T-cell (primary cell): ENCODE measurements around the gene LMNA. TPM values are rescaled to one million over a fixed set of nuclear protein-coding genes. Genes with fewer than 3 reads are reported as not detected.
"Not testable (repeated sequence)": the region's sequence is repeated elsewhere in the genome, so short reads cannot be mapped to it uniquely, and the experiment has no call there.

ENCODE experiments used
- ATAC-seq, 4 experiments: fragments of 200-7000 bp in 3 of 4; fragments of 150-1000 bp in 1 of 4; cut with Tn5 transposase; replicated peaks in 1 of 4; 1 replicate in 3 of 4; 2 replicates in 1 of 4; pipeline ENCODE4 v1.10.0; 2021; ENCODE audit warnings: moderate library complexity in 3 of 4, mild to moderate bottlenecking in 2 of 4, moderate number of reproducible peaks in 1 of 4
- CTCF ChIA-PET, 2 donors: fragments of 300-600 bp; sonication (Branson Sonifier 250); formaldehyde crosslinking; loops; one replicate each; lab custom pipeline; 2022; ENCODE audit warnings: antibody characterized with exemption in 2 of 2; lab: Charles Lee
- POLR2A ChIA-PET, 2 donors: fragments of 300-600 bp; sonication (Branson Sonifier 250); formaldehyde crosslinking; loops; one replicate each; lab custom pipeline; 2022; ENCODE audit warnings: antibody characterized with exemption in 2 of 2; lab: Charles Lee
- DNase-seq, 35 experiments: peaks; one replicate each; pipeline versions ENCODE4 v3.0.0 to v3.0.0-alpha.2; 2013 to 2023
- H3K27ac ChIP-seq: one replicate; pipeline ENCODE4 v1.5.1; 2013; ENCODE audit warnings: low read length
- H3K27me3 ChIP-seq, 2 experiments: replicated peaks in 1 of 2; 1 replicate in 1 of 2; 2 replicates in 1 of 2; pipeline versions ENCODE4 v1.6.1 to v1.7.0; 2013; ENCODE audit warnings: low read length in 1 of 2, mixed read lengths in 1 of 2; ENCODE audit not compliant: control insufficient read depth in 2 of 2, insufficient read depth in 2 of 2; ENCODE audit errors: extremely low read depth in 1 of 2
- H3K36me3 ChIP-seq, 2 donors: 1 replicate in 1 of 2; 2 replicates in 1 of 2; pipeline versions ENCODE4 v1.6.1 to v1.7.0; 2013; ENCODE audit warnings: low read length in 1 of 2; ENCODE audit not compliant: control insufficient read depth in 2 of 2, insufficient read depth in 1 of 2; ENCODE audit errors: extremely low read depth in 1 of 2
- H3K4me1 ChIP-seq, 2 experiments: 1 replicate in 1 of 2; 2 replicates in 1 of 2; pipeline versions ENCODE4 v1.6.1 to v1.7.0; 2013; ENCODE audit warnings: low read length in 2 of 2, mixed read lengths in 1 of 2; ENCODE audit not compliant: insufficient read depth in 2 of 2, control insufficient read depth in 1 of 2; ENCODE audit errors: extremely low read depth in 1 of 2
- H3K4me3 ChIP-seq, 2 donors: 1 replicate in 1 of 2; 2 replicates in 1 of 2; pipeline versions ENCODE4 v1.5.1 to v1.7.0; 2013; ENCODE audit warnings: mild to moderate bottlenecking in 2 of 2, low read length in 1 of 2, moderate library complexity in 1 of 2; ENCODE audit not compliant: control insufficient read depth in 1 of 2; ENCODE audit errors: extremely low read depth in 1 of 2
- H3K9me3 ChIP-seq: 2 replicates; pipeline ENCODE4 v1.7.0; 2013
- H3K27ac Mint-ChIP-seq, 2 donors: one replicate each; pipeline ENCODE4 v1.8.0; 2020 to 2021; ENCODE audit warnings: mild to moderate bottlenecking in 2 of 2, mixed read lengths in 2 of 2
- H3K27me3 Mint-ChIP-seq, 2 donors: one replicate each; pipeline ENCODE4 v1.8.0; 2021 to 2022; ENCODE audit warnings: mixed read lengths in 2 of 2
- H3K36me3 Mint-ChIP-seq: one replicate; pipeline ENCODE4 v1.8.0; 2021; ENCODE audit warnings: mixed read lengths
- H3K4me1 Mint-ChIP-seq, 3 donors: one replicate each; pipeline ENCODE4 v1.8.0; 2020 to 2022; ENCODE audit warnings: mixed read lengths in 3 of 3, mild to moderate bottlenecking in 1 of 3
- H3K4me3 Mint-ChIP-seq, 3 donors: one replicate each; pipeline ENCODE4 v1.8.0; 2020 to 2022; ENCODE audit warnings: mild to moderate bottlenecking in 3 of 3, mixed read lengths in 3 of 3, moderate library complexity in 3 of 3
- H3K9me3 Mint-ChIP-seq, 3 donors: one replicate each; pipeline ENCODE4 v1.8.0; 2020 to 2022; ENCODE audit warnings: mixed read lengths in 3 of 3
- WGBS: methylation state at CpG from one replicate; pipeline ENCODE4 v1.1.5; 2013; ENCODE audit warnings: missing lambda C conversion rate; ENCODE audit not compliant: insufficient coverage; 5-methylcytosine and 5-hydroxymethylcytosine counted together
- total RNA-seq, 35 experiments: library from RNA in 6 of 35; stranded (reverse) in 6 of 35; fragments of 120-200 nt in 1 of 35; gene quantifications; one replicate each; pipeline versions ENCODE4 v1.2.1 to v1.2.4 and lab custom pipeline; 2013 to 2026

LMNA gene
- total RNA-seq, 5 donors from 2014 or later (not counting 1 experiment from before 2014, with no cell fraction given): 40.3 to 970 (median 57.3) TPM

DNA sequence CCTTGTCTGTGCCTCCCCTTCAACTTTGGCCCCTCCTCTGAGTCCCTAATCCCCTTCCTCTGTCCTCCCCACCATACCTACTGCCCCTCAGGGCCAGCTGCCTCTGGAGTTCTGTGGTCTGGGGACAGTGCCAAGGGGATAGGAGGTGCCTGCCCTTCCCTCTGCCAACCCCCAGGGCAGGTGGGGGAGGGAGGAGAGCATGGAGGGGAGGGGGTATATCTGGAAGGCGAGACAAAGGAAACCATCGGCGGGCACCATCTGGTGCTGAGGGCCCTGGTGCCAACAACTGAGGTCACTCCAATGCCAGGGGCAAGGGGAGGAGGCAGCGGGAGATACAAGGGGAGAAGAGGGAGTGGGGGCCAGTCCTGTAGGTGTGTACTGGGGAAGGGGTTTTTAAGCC is 44.0 kb upstream of the LMNA start:
- ChIA-PET POLR2A (no interaction called here), CTCF (no interaction called here)
- DNase-seq (no peak), ATAC-seq (no peak)
- no peaks in the 10 kb centered on the region for H3K9me3 Mint-ChIP-seq
- H3K27ac Mint-ChIP-seq: no peak overlapping the region
- Histone ChIP-seq H3K4me1 (peaks cover 0 to 4% of the 10 kb centered on the region in 2 experiments), H3K4me3 (no peak overlapping the region), H3K27ac (no peak overlapping the region), H3K9me3 (no peaks in the 10 kb centered on the region), H3K36me3 (no peaks in the 10 kb centered on the region), H3K27me3 (peaks cover 0 to 12% of the 10 kb centered on the region in 2 experiments)
- WGBS: 70% methylated on average over 4 of the region's 4 CpGs
- H3K4me1 Mint-ChIP-seq: peaks cover 7 to 8% (median 7%) of the 10 kb centered on the region in 3 donors
- no peak overlapping the region for H3K4me3 Mint-ChIP-seq
- H3K27me3 Mint-ChIP-seq: peaks cover 0 to 3% of the 10 kb centered on the region in 2 donors
- H3K36me3 Mint-ChIP-seq: no peaks in the 10 kb centered on the region

DNA sequence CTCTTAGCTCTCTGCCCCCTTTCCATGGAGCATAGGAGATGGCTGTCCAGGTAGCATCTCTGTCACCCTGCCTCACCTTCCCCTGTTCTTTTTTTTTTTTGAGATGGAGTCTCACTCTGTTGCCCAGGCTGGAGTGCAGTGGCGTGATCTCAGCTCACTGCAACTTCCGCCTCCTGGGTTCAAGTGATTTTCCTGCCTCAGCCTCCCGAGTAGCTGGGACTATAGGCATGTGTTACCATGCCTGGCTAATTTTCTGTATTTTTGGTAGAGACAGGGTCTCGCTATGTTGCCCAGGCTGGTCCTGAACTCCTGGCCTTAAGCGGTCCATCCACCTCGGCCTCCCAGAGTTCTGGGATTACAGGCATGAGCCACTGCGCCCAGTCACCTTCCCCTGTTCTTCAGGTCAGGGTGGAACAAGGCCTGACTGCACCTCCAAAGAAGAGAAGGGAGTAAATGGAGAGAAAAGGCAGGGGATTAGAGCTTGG is 43.1 kb upstream of the LMNA start:
- H3K4me3 Mint-ChIP-seq, CTCF ChIA-PET, H3K9me3 Mint-ChIP-seq, H3K27ac ChIP-seq, DNase-seq, H3K36me3 ChIP-seq, ATAC-seq, H3K4me1 Mint-ChIP-seq, H3K9me3 ChIP-seq, H3K4me3 ChIP-seq, H3K36me3 Mint-ChIP-seq, H3K27me3 Mint-ChIP-seq, H3K4me1 ChIP-seq: not testable (repeated sequence)
- H3K27ac Mint-ChIP-seq: peak overlapping the region in 1 of 2 donors; percentile 55
- WGBS: 90% methylated on average over 3 of the region's 7 CpGs
- POLR2A ChIA-PET: interaction anchor here in 1 of 2 donors (0.6 kb wide), 1 partner anchor 40 kb away, joined by 3 read pairs; no protein-coding TSS in a partner anchor
- H3K27me3 ChIP-seq: peaks cover 0 to 14% of the 10 kb centered on the region in 2 experiments

DNA sequence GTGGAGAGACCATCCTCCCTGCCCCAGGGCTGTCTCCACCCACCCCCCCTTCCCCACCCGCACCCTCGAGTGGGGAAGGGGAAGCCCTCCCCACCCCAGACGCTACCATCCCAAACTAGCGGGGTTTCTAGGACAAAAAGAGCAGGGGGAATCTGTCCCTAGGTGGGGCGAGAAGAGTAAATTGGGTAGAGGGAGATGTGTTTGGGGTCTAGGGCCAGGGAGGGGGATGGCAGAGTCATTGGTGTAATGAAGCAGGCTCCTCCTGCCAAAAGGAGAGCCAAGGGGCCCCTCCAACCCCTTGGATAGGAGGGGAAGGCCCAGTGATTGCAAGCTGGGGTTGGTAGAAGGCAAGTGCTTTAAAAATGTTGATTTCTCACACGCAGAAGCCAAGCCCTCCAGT is 42.3 kb upstream of the LMNA start:
- Mint-ChIP-seq H3K4me1 (peaks cover 0 to 3% (median 2%) of the 10 kb centered on the region in 3 donors), H3K27ac (no peak overlapping the region), H3K36me3 (no peaks in the 10 kb centered on the region), H3K4me3 (no peak overlapping the region), H3K9me3 (no peaks in the 10 kb centered on the region), H3K27me3 (peaks cover 0 to 4% of the 10 kb centered on the region in 2 donors)
- Histone ChIP-seq H3K9me3 (no peaks in the 10 kb centered on the region), H3K27me3 (peaks cover 0 to 21% of the 10 kb centered on the region in 2 experiments), H3K4me3 (no peak overlapping the region), H3K36me3 (no peaks in the 10 kb centered on the region), H3K27ac (no peak overlapping the region), H3K4me1 (peaks cover 0 to 6% of the 10 kb centered on the region in 2 experiments)
- ChIA-PET CTCF (no interaction called here), POLR2A (interaction anchor here in 1 of 2 donors (0.6 kb wide), 1 partner anchor 39 kb away, joined by 3 read pairs; no protein-coding TSS in a partner anchor)
- 83% methylated on average over 1 of the region's 6 CpGs for WGBS
- DNase-seq (no peak), ATAC-seq (no peak)

DNA sequence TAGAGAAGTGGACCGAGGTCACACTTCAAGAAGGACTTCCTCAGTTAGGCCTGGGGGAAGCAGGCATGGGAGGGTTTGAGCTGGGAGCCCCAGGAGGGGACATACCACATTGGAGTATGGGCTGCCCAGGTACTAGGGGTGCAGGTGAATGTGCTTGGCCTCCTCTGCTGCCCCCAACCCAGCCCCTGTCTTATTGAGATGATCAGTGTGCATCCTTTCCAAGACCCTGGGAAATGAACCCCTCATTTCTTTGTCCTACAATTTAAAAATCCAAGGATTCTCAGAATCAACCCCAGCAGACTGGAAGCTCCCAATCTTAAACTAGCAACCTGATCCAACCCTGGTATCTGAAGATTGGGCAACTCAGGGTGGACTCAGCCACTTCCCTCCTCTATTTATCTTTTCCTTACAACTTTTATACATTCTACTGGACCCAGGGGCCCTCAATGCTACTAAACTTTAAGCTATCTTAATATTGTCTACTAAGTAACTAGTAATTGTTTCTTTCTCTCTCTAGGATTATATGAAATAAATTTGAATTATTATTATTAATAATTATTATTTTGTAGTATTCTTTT is 41.3 kb upstream of the LMNA start:
- H3K9me3 Mint-ChIP-seq: no peaks in the 10 kb centered on the region
- CTCF ChIA-PET: interaction anchor here in 1 of 2 donors (1.0 kb wide), 1 partner anchor 112 kb away, joined by 9 read pairs; no protein-coding TSS in a partner anchor
- no peak overlapping the region for H3K4me3 Mint-ChIP-seq
- Histone ChIP-seq H3K9me3 (no peaks in the 10 kb centered on the region), H3K27ac (no peak overlapping the region), H3K4me1 (peaks cover 0 to 6% of the 10 kb centered on the region in 2 experiments), H3K4me3 (no peak overlapping the region), H3K36me3 (no peaks in the 10 kb centered on the region), H3K27me3 (peaks cover 0 to 21% of the 10 kb centered on the region in 2 experiments)
- no peak for ATAC-seq
- POLR2A ChIA-PET: interaction anchor here in 1 of 2 donors (0.6 kb wide), 1 partner anchor 39 kb away, joined by 5 read pairs; no protein-coding TSS in a partner anchor
- no peak for DNase-seq
- WGBS: 33% methylated on average over 1 of the region's 1 CpG
- H3K4me1 Mint-ChIP-seq: peaks cover 0 to 3% (median 2%) of the 10 kb centered on the region in 3 donors
- H3K27ac Mint-ChIP-seq: no peak overlapping the region
- no peaks in the 10 kb centered on the region for H3K36me3 Mint-ChIP-seq
- H3K27me3 Mint-ChIP-seq: peaks cover 0 to 4% of the 10 kb centered on the region in 2 donors

DNA sequence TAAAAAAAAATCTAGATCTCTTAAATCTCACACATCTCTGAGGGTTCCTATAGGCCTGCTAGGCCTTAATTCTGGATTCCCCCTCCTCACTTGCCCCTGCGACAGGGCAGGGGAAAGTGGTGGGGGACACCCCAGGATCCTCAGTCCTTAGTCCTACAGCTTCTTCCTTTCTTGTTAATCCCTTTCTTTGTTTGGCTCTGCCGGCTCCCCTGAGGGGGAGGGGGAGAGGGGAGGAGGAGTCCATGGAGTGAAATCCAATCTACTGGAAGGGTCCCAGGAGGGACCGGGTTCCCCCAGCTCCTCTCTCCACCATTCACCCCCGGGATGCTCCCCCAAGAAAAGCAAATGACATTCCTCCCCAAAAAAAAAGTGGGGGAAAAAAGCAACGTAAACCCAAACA is 40.8 kb upstream of the LMNA start:
- Mint-ChIP-seq H3K4me3 (no peak overlapping the region), H3K27ac (no peak overlapping the region), H3K9me3 (no peaks in the 10 kb centered on the region), H3K4me1 (peaks cover 0 to 3% (median 2%) of the 10 kb centered on the region in 3 donors), H3K27me3 (peaks cover 0 to 4% of the 10 kb centered on the region in 2 donors), H3K36me3 (no peaks in the 10 kb centered on the region)
- DNase-seq: no peak
- ATAC-seq: no peak
- CTCF ChIA-PET: interaction anchor here in 1 of 2 donors (1.0 kb wide), 1 partner anchor 113 kb away, joined by 9 read pairs; no protein-coding TSS in a partner anchor
- POLR2A ChIA-PET: interaction anchor here in 1 of 2 donors (0.6 kb wide), 1 partner anchor 40 kb away, joined by 5 read pairs; no protein-coding TSS in a partner anchor
- Histone ChIP-seq H3K4me1 (peaks cover 0 to 6% of the 10 kb centered on the region in 2 experiments), H3K27me3 (peaks cover 0 to 21% of the 10 kb centered on the region in 2 experiments), H3K9me3 (no peaks in the 10 kb centered on the region), H3K27ac (no peak overlapping the region), H3K36me3 (no peaks in the 10 kb centered on the region), H3K4me3 (no peak overlapping the region)
- no CpG with 5 or more reads among the region's 5 CpGs for WGBS

DNA sequence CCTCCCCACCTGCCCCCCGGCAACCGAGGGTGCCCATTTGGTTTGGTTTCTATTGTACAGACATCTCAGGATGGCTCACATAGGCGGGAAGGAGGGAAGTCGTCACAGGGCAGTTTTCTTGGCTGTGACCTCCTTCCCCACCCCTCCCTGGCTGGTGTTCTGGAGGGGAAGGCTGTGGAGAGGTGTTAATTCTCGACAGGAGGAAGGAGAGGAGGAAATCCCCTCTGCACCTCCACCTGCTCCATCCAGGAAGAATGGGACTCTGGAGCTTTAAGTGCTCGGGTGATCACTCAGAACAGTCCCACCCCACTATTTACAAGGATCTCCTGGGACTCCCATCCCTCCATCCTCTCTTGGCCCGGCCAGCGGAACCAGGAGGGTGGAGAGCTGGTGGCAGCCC is 39.9 kb upstream of the LMNA start:
- no peaks in the 10 kb centered on the region for H3K9me3 Mint-ChIP-seq
- ChIA-PET CTCF (no interaction called here), POLR2A (no interaction called here)
- peaks cover 0 to 4% of the 10 kb centered on the region in 2 donors for H3K27me3 Mint-ChIP-seq
- H3K36me3 ChIP-seq: no peaks in the 10 kb centered on the region
- DNase-seq: no peak
- H3K27ac Mint-ChIP-seq: no peak overlapping the region
- H3K27me3 ChIP-seq: peaks cover 0 to 21% of the 10 kb centered on the region in 2 experiments
- no peak overlapping the region for H3K4me3 ChIP-seq
- H3K9me3 ChIP-seq: no peaks in the 10 kb centered on the region
- no peaks in the 10 kb centered on the region for H3K36me3 Mint-ChIP-seq
- H3K4me3 Mint-ChIP-seq: no peak overlapping the region
- no peak overlapping the region for H3K27ac ChIP-seq
- peaks cover 0 to 6% of the 10 kb centered on the region in 2 experiments for H3K4me1 ChIP-seq
- peaks cover 0 to 3% (median 2%) of the 10 kb centered on the region in 3 donors for H3K4me1 Mint-ChIP-seq
- no CpG with 5 or more reads among the region's 8 CpGs for WGBS
- no peak for ATAC-seq
